Parathyroid adenoma (tissue), 2 donors: ENCODE results near the gene SLC35F3.

Experiments
- H2AFZ ChIP-seq: fragments of 300-600 bp; sonication (generic); one replicate; pipeline ENCODE4 v1.7.0; 2017; ENCODE audit warnings: antibody characterized with exemption, mild to moderate bottlenecking
- H3K27ac ChIP-seq: fragments of 300-600 bp; sonication (generic); one replicate; pipeline ENCODE4 v1.7.0; 2017
- H3K27me3 ChIP-seq: fragments of 300-600 bp; sonication (generic); one replicate; pipeline ENCODE4 v1.7.0; 2017; ENCODE audit warnings: low read length; ENCODE audit not compliant: control insufficient read depth, insufficient read depth
- H3K36me3 ChIP-seq: fragments of 300-600 bp; sonication (generic); one replicate; pipeline ENCODE4 v1.7.0; 2017; ENCODE audit warnings: low read length; ENCODE audit not compliant: control insufficient read depth, insufficient read depth
- H3K4me1 ChIP-seq: fragments of 300-600 bp; sonication (generic); one replicate; pipeline ENCODE4 v1.7.0; 2017; ENCODE audit warnings: control low read depth
- H3K4me2 ChIP-seq: fragments of 300-600 bp; sonication (generic); one replicate; pipeline ENCODE4 v1.7.0; 2017; ENCODE audit warnings: low read length
- H3K4me3 ChIP-seq: fragments of 300-600 bp; sonication (generic); one replicate; pipeline ENCODE4 v1.7.0; 2017; ENCODE audit warnings: low read depth, low read length
- H3K79me2 ChIP-seq: fragments of 300-600 bp; sonication (generic); one replicate; pipeline ENCODE4 v1.7.0; 2017; ENCODE audit warnings: control low read depth
- H3K9ac ChIP-seq: fragments of 300-600 bp; sonication (generic); one replicate; pipeline ENCODE4 v1.7.0; 2017; ENCODE audit warnings: mild to moderate bottlenecking
- H3K9me3 ChIP-seq: fragments of 300-600 bp; sonication (generic); one replicate; pipeline ENCODE4 v1.7.0; 2017; ENCODE audit warnings: low read length; ENCODE audit not compliant: control insufficient read depth
- CTCF ChIP-seq: fragments of 300-600 bp; sonication (generic); IDR thresholded peaks from one replicate; pipeline ENCODE4 v1.7.0; 2017; ENCODE audit warnings: antibody characterized with exemption, mild to moderate bottlenecking
- donor health status: primary hyperparathyroidism.

Gene SLC35F3

GRCh38 chr1:234373959-234374254, 469.4 kb downstream of the SLC35F3 start:
- no peaks in the 10 kb centered on the region for H3K9me3 ChIP-seq
- H3K9ac ChIP-seq: no peak overlapping the region
- peak overlapping the region; percentile 95 for H3K27ac ChIP-seq
- H3K27me3 ChIP-seq: no peaks in the 10 kb centered on the region
- peak overlapping the region; percentile 92 for H2AFZ ChIP-seq
- H3K4me1 ChIP-seq: peaks cover 2% of the 10 kb centered on the region
- H3K4me3 ChIP-seq: peak overlapping the region; percentile 100
- H3K79me2 ChIP-seq: peaks cover 4% of the 10 kb centered on the region
- H3K4me2 ChIP-seq: peak overlapping the region; percentile 93
- no peaks in the 10 kb centered on the region for H3K36me3 ChIP-seq
- no peak for TF ChIP-seq CTCF
